Activated CD4-positive, alpha-beta T cell treated with anti-CD3 and anti-CD28 coated beads, Interleukin-2, amount 10 ng/mL, durations not matched to agents 7 days and 5 days (primary cell): ENCODE measurements around the gene GRAPL. TPM values are rescaled to one million over a fixed set of nuclear protein-coding genes. Genes with fewer than 3 reads are reported as not detected.
"Not testable (repeated sequence)": the region's sequence is repeated elsewhere in the genome, so short reads cannot be mapped to it uniquely, and the experiment has no call there.

Source experiments
- CTCF ChIA-PET: fragments of 350-600 bp; sonication (Branson Sonifier 250); formaldehyde crosslinking; loops from one replicate; lab custom pipeline; 2021; ENCODE audit warnings: antibody characterized with exemption; lab: Charles Lee
- POLR2A ChIA-PET: fragments of 350-600 bp; sonication (Branson Sonifier 250); formaldehyde crosslinking; loops from one replicate; lab custom pipeline; 2021; ENCODE audit warnings: antibody characterized with exemption; lab: Charles Lee
- DNase-seq: peaks from one replicate; pipeline ENCODE4 v3.0.0-alpha.2; 2020
- H3K27ac Mint-ChIP-seq: one replicate; pipeline ENCODE4 v1.8.0; 2021; ENCODE audit warnings: mild to moderate bottlenecking, moderate library complexity, mixed read lengths
- H3K27me3 Mint-ChIP-seq: one replicate; pipeline ENCODE4 v1.8.0; 2021; ENCODE audit warnings: mixed read lengths
- H3K36me3 Mint-ChIP-seq: one replicate; pipeline ENCODE4 v1.8.0; 2021; ENCODE audit warnings: low read depth, mixed read lengths
- H3K4me1 Mint-ChIP-seq: one replicate; pipeline ENCODE4 v1.8.0; 2021; ENCODE audit warnings: mixed read lengths
- H3K4me3 Mint-ChIP-seq: one replicate; pipeline ENCODE4 v1.8.0; 2021; ENCODE audit warnings: mild to moderate bottlenecking, moderate library complexity, mixed read lengths
- H3K9me3 Mint-ChIP-seq: one replicate; pipeline ENCODE4 v1.8.0; 2021; ENCODE audit warnings: mixed read lengths
- total RNA-seq, 2 experiments: library from RNA; stranded (reverse); gene quantifications; one replicate each; pipeline ENCODE4 v1.2.3, GENCODE V29; 2021

The GRAPL gene
- total RNA-seq = 10 to 100 TPM; 16.3 to 25.3 TPM

- H3K9me3 Mint-ChIP-seq, H3K27me3 Mint-ChIP-seq, CTCF ChIA-PET, POLR2A ChIA-PET, H3K36me3 Mint-ChIP-seq, DNase-seq, H3K27ac Mint-ChIP-seq, H3K4me3 Mint-ChIP-seq, H3K4me1 Mint-ChIP-seq: not testable (repeated sequence)
Observed at GRCh38 chr17:19127148-19127980, at the start of gene GRAPL. Gene GRAPL (plus strand): TSS chr17:19127589. CDS start chr17:19127620, 31 bp downstream.

- H3K9me3 Mint-ChIP-seq, POLR2A ChIA-PET, DNase-seq: not testable (repeated sequence)
Observed at GRCh38 chr17:19088804-19089685, 38.3 kb upstream of the GRAPL start.

GRCh38 chr17:19090058-19090772, 37.2 kb upstream of the GRAPL start:
- H3K4me3 Mint-ChIP-seq, H3K27me3 Mint-ChIP-seq, DNase-seq, POLR2A ChIA-PET, H3K36me3 Mint-ChIP-seq, H3K9me3 Mint-ChIP-seq, H3K4me1 Mint-ChIP-seq, CTCF ChIA-PET, H3K27ac Mint-ChIP-seq: not testable (repeated sequence)

More at GRCh38 chr17:19088804-19089685, 38.3 kb upstream of the GRAPL start:
- H3K36me3 Mint-ChIP-seq, CTCF ChIA-PET, H3K4me3 Mint-ChIP-seq, H3K27me3 Mint-ChIP-seq, H3K4me1 Mint-ChIP-seq, H3K27ac Mint-ChIP-seq: not testable (repeated sequence)

- not testable (repeated sequence) for H3K4me1 Mint-ChIP-seq
Observed at GRCh38 chr17:19092737-19093683, 34.4 kb upstream of the GRAPL start.

DNA sequence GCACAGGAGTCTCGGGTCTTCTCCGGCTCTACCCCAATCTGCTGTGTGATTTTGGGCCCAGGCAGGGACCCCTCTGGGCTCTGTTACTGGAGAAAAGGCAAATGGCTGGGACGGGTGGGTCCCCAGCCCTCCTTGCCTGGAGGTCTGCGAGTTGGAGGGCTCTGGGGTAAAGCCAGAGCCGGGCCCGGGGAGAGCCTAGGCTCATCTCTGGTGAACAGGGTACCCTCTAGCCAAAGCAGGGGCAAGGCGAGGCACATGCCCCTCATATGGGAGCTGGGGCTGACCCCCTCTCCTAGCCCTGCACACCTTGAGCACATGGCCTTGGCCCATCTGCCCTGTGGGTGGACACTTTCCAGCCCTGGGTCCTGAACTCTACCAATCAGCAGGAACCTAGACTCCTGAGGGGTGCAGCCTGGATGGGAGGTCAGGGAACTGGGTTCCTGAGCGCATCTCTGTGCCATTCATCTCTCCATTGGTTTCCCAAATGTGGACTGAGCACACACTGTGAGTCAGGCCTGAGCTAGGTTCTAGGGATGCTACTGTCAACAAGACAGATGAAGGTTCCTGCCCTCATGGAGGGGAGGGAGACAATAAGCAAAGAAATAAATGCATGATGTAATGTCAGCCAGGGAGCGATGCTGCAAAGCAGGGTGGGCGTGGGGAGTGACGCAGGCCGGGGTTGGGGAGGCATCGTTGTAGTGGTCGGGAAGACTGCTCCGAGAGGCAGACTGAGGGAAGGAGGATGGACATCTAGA, 33.5 kb upstream of the GRAPL start:
- H3K36me3 Mint-ChIP-seq, H3K27ac Mint-ChIP-seq, POLR2A ChIA-PET, DNase-seq, H3K4me1 Mint-ChIP-seq, H3K27me3 Mint-ChIP-seq, CTCF ChIA-PET, H3K9me3 Mint-ChIP-seq, H3K4me3 Mint-ChIP-seq: not testable (repeated sequence)

More at GRCh38 chr17:19092737-19093683, 34.4 kb upstream of the GRAPL start:
- H3K27me3 Mint-ChIP-seq, DNase-seq, H3K4me3 Mint-ChIP-seq, CTCF ChIA-PET, H3K9me3 Mint-ChIP-seq, H3K36me3 Mint-ChIP-seq, H3K27ac Mint-ChIP-seq, POLR2A ChIA-PET: not testable (repeated sequence)

GRCh38 chr17:19108517-19108916, 18.9 kb upstream of the GRAPL start:
- CTCF ChIA-PET, H3K27me3 Mint-ChIP-seq, H3K9me3 Mint-ChIP-seq, POLR2A ChIA-PET, H3K27ac Mint-ChIP-seq, H3K4me1 Mint-ChIP-seq, H3K36me3 Mint-ChIP-seq, DNase-seq, H3K4me3 Mint-ChIP-seq: not testable (repeated sequence)

DNA sequence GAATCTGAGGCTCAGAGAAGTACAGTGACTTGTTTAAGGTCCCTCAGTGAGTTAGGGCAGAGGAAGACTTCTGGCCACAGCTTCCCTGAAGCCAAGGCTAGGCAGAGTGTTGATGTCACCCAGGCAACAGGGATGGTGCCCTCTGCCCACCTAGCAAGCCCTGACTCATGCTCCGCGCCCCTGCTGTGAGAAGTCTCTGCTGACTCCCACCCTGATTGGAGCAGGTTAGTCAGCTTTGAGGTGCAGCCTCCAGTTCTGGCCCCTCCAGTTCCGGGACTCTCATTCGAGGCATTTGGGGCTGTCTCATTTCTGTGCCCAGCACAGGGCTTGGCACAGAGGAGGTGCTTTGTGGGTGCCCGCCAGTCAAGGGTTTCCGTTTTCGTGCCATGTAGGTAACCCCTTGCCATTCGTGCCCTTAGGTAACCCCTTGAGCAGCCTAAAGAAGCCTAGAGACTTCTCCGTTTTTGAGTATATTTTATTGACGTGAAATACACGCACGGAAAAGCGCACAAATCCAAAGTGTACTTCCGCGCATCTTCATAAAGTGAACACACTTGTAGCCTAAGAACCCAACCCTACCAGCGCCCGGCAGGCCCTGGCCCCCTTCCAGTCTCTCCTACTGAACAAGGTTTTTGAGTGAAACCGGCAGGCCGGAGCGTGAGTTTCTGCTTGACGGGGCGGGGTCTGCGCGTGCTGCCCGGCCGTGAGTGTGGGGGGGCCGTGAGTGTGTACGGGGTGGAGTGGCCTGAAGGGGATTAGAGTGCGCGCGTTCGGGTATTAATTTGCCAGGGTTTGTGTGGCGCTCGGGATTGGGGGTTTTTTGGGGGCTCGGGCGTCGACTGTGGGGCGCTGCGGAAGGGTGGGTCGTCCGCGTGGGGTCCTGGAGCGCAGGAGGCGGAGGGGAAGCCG, 16.9 kb upstream of the GRAPL start:
- H3K4me3 Mint-ChIP-seq, H3K9me3 Mint-ChIP-seq, H3K27me3 Mint-ChIP-seq, DNase-seq, H3K36me3 Mint-ChIP-seq, POLR2A ChIA-PET, H3K4me1 Mint-ChIP-seq, CTCF ChIA-PET, H3K27ac Mint-ChIP-seq: not testable (repeated sequence)

DNA sequence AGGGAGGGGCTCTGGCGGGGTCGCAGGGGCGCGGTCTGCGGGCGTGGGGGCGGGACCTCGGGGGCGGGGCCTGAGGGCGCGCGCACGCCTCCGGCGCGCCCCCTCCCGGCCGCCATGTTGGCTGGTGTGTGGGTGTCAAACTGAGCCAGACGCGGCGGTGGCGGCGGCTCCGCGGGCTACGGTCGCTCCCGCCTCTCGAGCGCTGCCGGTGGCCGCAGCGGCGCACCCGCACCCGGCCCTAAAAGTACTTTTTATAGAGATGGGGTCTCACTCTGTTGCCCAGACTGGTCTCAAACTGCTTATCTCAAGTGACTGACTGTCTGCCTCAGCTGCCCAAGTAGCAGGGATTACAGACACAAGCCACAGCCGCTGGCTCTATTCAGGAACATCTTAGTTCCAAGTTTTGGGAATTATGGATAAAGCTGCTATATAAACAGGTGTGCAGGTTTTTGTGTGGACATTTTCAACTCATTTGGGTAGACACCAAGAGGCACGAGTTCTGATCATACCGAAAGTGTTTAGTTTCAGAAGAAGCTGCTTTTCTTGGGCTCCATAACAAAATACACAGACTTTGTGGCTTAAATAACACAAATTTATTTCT, 16.2 kb upstream of the GRAPL start:
- H3K27me3 Mint-ChIP-seq, H3K36me3 Mint-ChIP-seq, CTCF ChIA-PET, H3K9me3 Mint-ChIP-seq, POLR2A ChIA-PET, H3K4me1 Mint-ChIP-seq: not testable (repeated sequence)
- Mint-ChIP-seq H3K27ac (peak overlapping the region; percentile 76), H3K4me3 (peak overlapping the region; percentile 61)
- DNase-seq = peak; percentile 49

- DNase-seq, H3K9me3 Mint-ChIP-seq, H3K27me3 Mint-ChIP-seq, POLR2A ChIA-PET, H3K36me3 Mint-ChIP-seq, CTCF ChIA-PET, H3K4me1 Mint-ChIP-seq: not testable (repeated sequence)
- Mint-ChIP-seq H3K27ac (peak overlapping the region; percentile 76), H3K4me3 (peak overlapping the region; percentile 30)
Observed at GRCh38 chr17:19111801-19112458, 15.5 kb upstream of the GRAPL start.

DNA sequence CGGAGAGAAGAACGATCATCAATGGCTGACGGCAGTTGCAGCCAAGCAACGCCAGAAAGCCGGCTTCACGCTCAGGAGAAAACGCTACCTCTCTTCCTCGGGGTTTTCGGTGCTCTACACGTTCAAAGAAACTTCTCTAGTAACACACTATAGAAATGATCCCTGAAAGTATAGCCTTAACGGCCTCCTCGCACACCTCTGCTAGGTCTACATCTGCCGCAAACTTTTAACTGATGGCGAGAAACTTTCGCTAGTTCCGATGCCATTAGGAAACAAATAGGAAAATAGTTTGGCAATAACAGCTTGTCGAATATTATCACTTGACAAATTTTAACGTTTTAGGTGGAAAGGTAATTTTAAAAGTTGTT, 14.9 kb upstream of the GRAPL start:
- H3K27me3 Mint-ChIP-seq, H3K36me3 Mint-ChIP-seq, CTCF ChIA-PET, H3K4me1 Mint-ChIP-seq, H3K4me3 Mint-ChIP-seq, H3K9me3 Mint-ChIP-seq, DNase-seq, POLR2A ChIA-PET: not testable (repeated sequence)
- peak overlapping the region; percentile 31 for H3K27ac Mint-ChIP-seq
